Measurements from ENCODE around the gene KAZN. TPM values are rescaled to one million over a fixed set of nuclear protein-coding genes. Genes with fewer than 3 reads are reported as not detected.

The KAZN gene
- total and polyA plus RNA-seq, 2 of the 8 experiments (the other 6 are each of a cell fraction or from before 2014, with no cell fraction given): 3.7 to 11.8 TPM

DNA sequence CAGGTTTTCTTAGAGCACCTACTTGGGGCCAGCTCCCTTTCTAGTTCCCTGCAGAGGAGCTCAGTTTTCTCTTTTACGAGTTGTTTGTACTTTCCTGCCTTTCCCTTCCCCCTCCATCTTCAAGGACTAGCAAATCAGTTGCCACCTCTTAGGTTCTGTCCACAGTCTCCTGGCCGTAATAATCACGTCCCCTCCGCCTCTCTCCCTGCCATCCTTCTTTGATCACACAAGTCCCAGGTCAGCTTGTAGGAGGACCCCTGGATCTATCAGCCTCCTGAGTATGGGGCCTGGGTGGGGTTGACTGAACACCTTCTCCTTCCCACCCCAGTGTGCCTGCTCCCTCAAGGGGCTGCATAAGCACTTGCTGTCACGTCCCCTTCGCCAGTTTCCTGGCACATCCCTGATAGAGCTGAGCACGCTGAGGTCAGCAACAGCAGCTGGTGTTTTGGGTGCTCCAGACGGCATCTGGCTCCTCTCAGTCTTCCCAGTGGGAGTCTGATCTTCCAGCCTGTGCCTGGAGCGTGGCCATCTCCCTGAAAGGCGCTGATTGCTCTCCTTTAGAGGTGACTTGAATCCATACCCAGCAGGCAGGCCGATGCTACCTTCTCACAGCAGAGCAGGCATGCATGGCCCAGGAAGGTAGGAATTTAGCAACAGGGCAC is 338.9 kb downstream of the KAZN start:
- POLR2A ChIA-PET (ENCODE audit: partially characterized antibody): no interaction called here
- Histone ChIP-seq H2BK120ac (replicated peaks; ENCODE audit: low read depth, low read length) (no peak overlapping the region), H2BK20ac (ENCODE audit: low read length) (no peak overlapping the region), H3K9me3 (ENCODE audit: insufficient read depth in 2 of 2, low read depth in 1 of 2, low read length in 1 of 2) (no peaks in the 10 kb centered on the region), H3K4me3 (ENCODE audit: extremely low read depth in 1 of 4, insufficient read depth in 2 of 4, low read depth in 3 of 4, low read length in 4 of 4) (no peak overlapping the region), H2BK12ac (ENCODE audit: low read depth, low read length) (no peak overlapping the region), H4K8ac (ENCODE audit: extremely low read depth, insufficient read depth, low read length) (no peak overlapping the region), H3K36me3 (ENCODE audit: control insufficient read depth in 2 of 4, insufficient read depth in 4 of 4, low read length in 3 of 4) (no peaks in the 10 kb centered on the region), H4K20me1 (replicated peaks in 1 of 2; ENCODE audit: control insufficient read depth in 1 of 2, insufficient read depth in 2 of 2, low read length in 2 of 2) (peaks cover 4 to 10% of the 10 kb centered on the region in 2 experiments), H4K91ac (replicated peaks; ENCODE audit: insufficient read length, low read length) (no peak overlapping the region), H3K4ac (replicated peaks; ENCODE audit: insufficient read length, low read depth, low read length) (no peak overlapping the region), H3K4me2 (ENCODE audit: insufficient read depth in 1 of 2, low read depth in 2 of 2, low read length in 2 of 2) (no peak overlapping the region), H2BK15ac (ENCODE audit: low read length) (no peak overlapping the region), H3K79me2 (ENCODE audit: control insufficient read depth in 1 of 2, insufficient read depth in 2 of 2, low read length in 2 of 2) (no peaks in the 10 kb centered on the region), H3K23ac (ENCODE audit: insufficient read length) (no peak overlapping the region), H4K5ac (ENCODE audit: insufficient read length, low read depth, low read length) (no peak overlapping the region), H2AFZ (ENCODE audit: low read length) (no peak overlapping the region), H3K4me1 (replicated peaks in 1 of 4; ENCODE audit: control insufficient read depth in 3 of 4, insufficient read depth in 4 of 4, low read length in 3 of 4) (peaks cover 0 to 8% (median 2%) of the 10 kb centered on the region in 4 experiments; a peak in 4 of 7 replicates), H2AK5ac (ENCODE audit: low read depth, low read length) (no peak overlapping the region), H3K18ac (ENCODE audit: extremely low read depth, low read length) (no peak overlapping the region), H2BK5ac (ENCODE audit: low read depth, low read length) (no peak overlapping the region), H3K9ac (replicated peaks in 1 of 4; ENCODE audit: extremely low read depth in 1 of 4, low read depth in 3 of 4, low read length in 3 of 4) (no peak overlapping the region), H3K56ac (replicated peaks; ENCODE audit: insufficient read length, low read depth, low read length) (no peak overlapping the region), H3K27me3 (replicated peaks in 1 of 4; ENCODE audit: control insufficient read depth in 3 of 4, extremely low read depth in 1 of 4, insufficient read depth in 3 of 4, low read length in 3 of 4) (no peaks in the 10 kb centered on the region), H3K79me1 (ENCODE audit: low read depth, low read length) (no peaks in the 10 kb centered on the region), H3K27ac (ENCODE audit: low read depth, low read length) (no peak overlapping the region), H3K23me2 (ENCODE audit: low read depth, low read length) (no peaks in the 10 kb centered on the region), H3K14ac (ENCODE audit: insufficient read length) (no peak overlapping the region)
- FAIRE-seq: no peak
- WGBS, 2 experiments (ENCODE audit: extremely low coverage in 1 of 2, insufficient coverage in 1 of 2, insufficient read length in 1 of 2, insufficient replicate concordance in 2 of 2, low coverage in 1 of 2, low lambda C conversion rate in 2 of 2, missing lambda C conversion rate in 1 of 2): 89% methylated on average over 11 of the region's 11 CpGs; no CpG with 5 or more reads in 1 of the 2 experiments
- CTCF ChIA-PET (ENCODE audit: partially characterized antibody): interaction anchor here (0.6 to 1.5 kb wide), 5 partner anchors 66 to 109 kb away, joined by 3 to 7 read pairs (median 3); no protein-coding TSS in a partner anchor
- no peak for DNase-seq (ENCODE audit: low read depth in 1 of 2, low spot score in 2 of 2)
- TF ChIP-seq BCL11A (IDR thresholded peaks at IDR 0.05; ENCODE audit: low read depth in 2 of 2, low read length in 2 of 2): no peak
- TF ChIP-seq CREB1 (IDR thresholded peaks at IDR 0.05): no peak
- TF ChIP-seq SP4 (IDR thresholded peaks at IDR 0.05; ENCODE audit: low read length): no peak
- TF ChIP-seq JUN (IDR thresholded peaks at IDR 0.05; ENCODE audit: low read depth, low read length): no peak
- TF ChIP-seq SIX5 (IDR thresholded peaks at IDR 0.05; ENCODE audit: low read depth, low read length): no peak
- TF ChIP-seq E2F6 (IDR thresholded peaks at IDR 0.05): no peak
- TF ChIP-seq, protein P1, sequence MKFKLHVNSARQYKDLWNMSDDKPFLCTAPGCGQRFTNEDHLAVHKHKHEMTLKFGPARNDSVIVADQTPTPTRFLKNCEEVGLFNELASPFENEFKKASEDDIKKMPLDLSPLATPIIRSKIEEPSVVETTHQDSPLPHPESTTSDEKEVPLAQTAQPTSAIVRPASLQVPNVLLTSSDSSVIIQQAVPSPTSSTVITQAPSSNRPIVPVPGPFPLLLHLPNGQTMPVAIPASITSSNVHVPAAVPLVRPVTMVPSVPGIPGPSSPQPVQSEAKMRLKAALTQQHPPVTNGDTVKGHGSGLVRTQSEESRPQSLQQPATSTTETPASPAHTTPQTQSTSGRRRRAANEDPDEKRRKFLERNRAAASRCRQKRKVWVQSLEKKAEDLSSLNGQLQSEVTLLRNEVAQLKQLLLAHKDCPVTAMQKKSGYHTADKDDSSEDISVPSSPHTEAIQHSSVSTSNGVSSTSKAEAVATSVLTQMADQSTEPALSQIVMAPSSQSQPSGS (IDR thresholded peaks at IDR 0.05; ENCODE audit: low read length): no peak
- no peak for TF ChIP-seq EP300 (IDR thresholded peaks at IDR 0.05; ENCODE audit: borderline replicate concordance in 1 of 2, low read depth in 2 of 2, low read length in 2 of 2)
- no peak for TF ChIP-seq GTF2F1 (IDR thresholded peaks at IDR 0.05; ENCODE audit: borderline replicate concordance, low read depth, low read length)
- no peak for TF ChIP-seq SRF (IDR thresholded peaks at IDR 0.05; ENCODE audit: low read depth, low read length)
- TF ChIP-seq CHD2 (IDR thresholded peaks at IDR 0.05; ENCODE audit: low read length): no peak
- no peak for TF ChIP-seq CBX8 (IDR thresholded peaks at IDR 0.05; ENCODE audit: borderline replicate concordance, low read depth, low read length)
